SK-N-SH (cell line): Measurements from ENCODE around the gene DDX24. TPM values are rescaled to one million over a fixed set of nuclear protein-coding genes. Genes with fewer than 3 reads are reported as not detected.

Experiments
- CTCF ChIA-PET: fragments of 300-600, 350-600 bp; formaldehyde crosslinking; extraction: SDS; loops from one replicate; lab custom pipeline; 2021; lab: Yijun Ruan, JAX
- POLR2A ChIA-PET: fragments of 350-600 bp; sonication (Branson Sonifier 250); formaldehyde crosslinking; extraction: SDS; loops from one replicate; lab custom pipeline; 2020; ENCODE audit warnings: antibody characterized with exemption, inconsistent platforms; lab: Yijun Ruan, JAX
- DNase-seq: peaks from one replicate; pipeline ENCODE4 v3.0.0; 2012
- H2AFZ ChIP-seq: fragments of 200-600 bp; sonication (generic); 2 replicates; pipeline ENCODE4 v1.8.1; 2016; ENCODE audit warnings: antibody characterized with exemption, mild to moderate bottlenecking, low read depth
- H3F3A ChIP-seq: fragments of 200-600 bp; sonication (generic); replicated peaks from 2 replicates; pipeline ENCODE3; 2016; ENCODE audit warnings: antibody characterized with exemption, mild to moderate bottlenecking; ENCODE audit not compliant: insufficient read depth
- H3K27ac ChIP-seq, 2 experiments: fragments of 200-500 bp in 1 of 2; fragments of 200-600 bp in 1 of 2; sonication (Bioruptor generic) in 1 of 2; sonication (generic), shearing (Covaris generic) in 1 of 2; 2 replicates each; pipeline versions ENCODE4 v1.5.1 to v1.6.1; 2014 to 2016; ENCODE audit warnings: low read depth in 2 of 2, inconsistent platforms in 1 of 2, low read length in 1 of 2, mild to moderate bottlenecking in 1 of 2, mixed read lengths in 1 of 2
- H3K27me3 ChIP-seq: fragments of 200-600 bp; sonication (generic), shearing (Covaris generic); 2 replicates; pipeline ENCODE4 v1.6.1; 2016; ENCODE audit warnings: mixed run types; ENCODE audit not compliant: insufficient read depth
- H3K36me3 ChIP-seq, 2 experiments: fragments of 200-500 bp in 1 of 2; fragments of 200-600 bp in 1 of 2; sonication (Bioruptor generic) in 1 of 2; sonication (generic) in 1 of 2; replicated peaks in 1 of 2; 2 replicates each; pipeline versions ENCODE3 to v1.5.1; 2014 to 2016; ENCODE audit warnings: low read length in 1 of 2, mild to moderate bottlenecking in 1 of 2; ENCODE audit not compliant: insufficient read depth in 2 of 2, control insufficient read depth in 1 of 2
- H3K4me1 ChIP-seq, 2 experiments: fragments of 200-500 bp in 1 of 2; fragments of 200-600 bp in 1 of 2; sonication (Bioruptor generic) in 1 of 2; sonication (generic), shearing (Covaris generic) in 1 of 2; 2 replicates each; pipeline versions ENCODE4 v1.5.1 to v1.6.1; 2014 to 2016; ENCODE audit warnings: low read depth in 1 of 2, low read length in 1 of 2, mixed run types in 1 of 2; ENCODE audit not compliant: insufficient read depth in 2 of 2, control insufficient read depth in 1 of 2
- H3K4me2 ChIP-seq: fragments of 200-600 bp; sonication (generic), shearing (Covaris generic); 2 replicates; pipeline ENCODE4 v1.6.1; 2017; ENCODE audit warnings: mixed run types
- H3K4me3 ChIP-seq, 2 experiments: fragments of 200-500 bp in 1 of 2; fragments of 200-600 bp in 1 of 2; sonication (Bioruptor generic) in 1 of 2; sonication (generic), shearing (Covaris generic) in 1 of 2; 2 replicates each; pipeline versions ENCODE4 v1.5.1 to v1.8.1; 2014 to 2016; ENCODE audit warnings: low read depth in 2 of 2, inconsistent platforms in 1 of 2, low read length in 1 of 2, mild to moderate bottlenecking in 1 of 2, mixed read lengths in 1 of 2, moderate library complexity in 1 of 2
- H3K79me2 ChIP-seq: fragments of 200-600 bp; sonication (generic); 2 replicates; pipeline ENCODE4 v1.8.1; 2017; ENCODE audit warnings: mild to moderate bottlenecking; ENCODE audit not compliant: insufficient read depth
- H3K9ac ChIP-seq: fragments of 200-600 bp; sonication (generic); 2 replicates; pipeline ENCODE4 v1.6.1; 2017; ENCODE audit warnings: mixed run types
- H3K9me2 ChIP-seq: fragments of 200-600 bp; sonication (generic); 2 replicates; pipeline ENCODE4 v1.6.1; 2017; ENCODE audit warnings: mixed run types
- H3K9me3 ChIP-seq: fragments of 200-600 bp; sonication (generic); 2 replicates; pipeline ENCODE4 v1.6.1; 2017; ENCODE audit warnings: mixed run types, mild to moderate bottlenecking, moderate library complexity
- H4K20me1 ChIP-seq: fragments of 200-600 bp; sonication (generic); 2 replicates; pipeline ENCODE4 v1.6.1; 2017; ENCODE audit warnings: mild to moderate bottlenecking, mixed run types; ENCODE audit not compliant: insufficient read depth
- CHD2 ChIP-seq: fragments of 150-350 bp; IDR thresholded peaks from 2 replicates; pipeline ENCODE4 v1.6.1; 2018; ENCODE audit warnings: low read length; ENCODE audit not compliant: partially characterized antibody
- GABPA ChIP-seq: IDR thresholded peaks from 2 replicates; pipeline ENCODE4 v1.4.0; 2012; ENCODE audit warnings: low read depth, mild to moderate bottlenecking
- PBX3 ChIP-seq: IDR thresholded peaks from 2 replicates; pipeline ENCODE4; 2012
- RAD21 ChIP-seq: IDR thresholded peaks from 2 replicates; pipeline ENCODE4 v1.6.1; 2012; ENCODE audit warnings: mild to moderate bottlenecking, low read length
- TEAD4 ChIP-seq: IDR thresholded peaks from 2 replicates; pipeline ENCODE4 v1.4.0; 2012; ENCODE audit warnings: mild to moderate bottlenecking, borderline replicate concordance; ENCODE audit not compliant: insufficient read depth
- WGBS: methylation state at CpG from one replicate; pipeline ENCODE4 v1.1.6; 2017; ENCODE audit warnings: low lambda C conversion rate; 5-methylcytosine and 5-hydroxymethylcytosine counted together
- polyA plus RNA-seq, 3 experiments: library from polyadenylated mRNA; depleted of rRNA; stranded (reverse); fragments of >200 nt; gene quantifications; 2 replicates each; pipeline ENCODE4 v1.2.3, GENCODE V29; 2012
- TF ChIP-seq, protein P1 (sequence below): IDR thresholded peaks from 2 replicates; pipeline ENCODE4 v1.4.0; 2012; ENCODE audit warnings: low read depth, borderline replicate concordance

The DDX24 gene
- polyA plus RNA-seq, 1 of the 3 experiments (the other 2 are of a cell fraction), result 108 TPM

DNA sequence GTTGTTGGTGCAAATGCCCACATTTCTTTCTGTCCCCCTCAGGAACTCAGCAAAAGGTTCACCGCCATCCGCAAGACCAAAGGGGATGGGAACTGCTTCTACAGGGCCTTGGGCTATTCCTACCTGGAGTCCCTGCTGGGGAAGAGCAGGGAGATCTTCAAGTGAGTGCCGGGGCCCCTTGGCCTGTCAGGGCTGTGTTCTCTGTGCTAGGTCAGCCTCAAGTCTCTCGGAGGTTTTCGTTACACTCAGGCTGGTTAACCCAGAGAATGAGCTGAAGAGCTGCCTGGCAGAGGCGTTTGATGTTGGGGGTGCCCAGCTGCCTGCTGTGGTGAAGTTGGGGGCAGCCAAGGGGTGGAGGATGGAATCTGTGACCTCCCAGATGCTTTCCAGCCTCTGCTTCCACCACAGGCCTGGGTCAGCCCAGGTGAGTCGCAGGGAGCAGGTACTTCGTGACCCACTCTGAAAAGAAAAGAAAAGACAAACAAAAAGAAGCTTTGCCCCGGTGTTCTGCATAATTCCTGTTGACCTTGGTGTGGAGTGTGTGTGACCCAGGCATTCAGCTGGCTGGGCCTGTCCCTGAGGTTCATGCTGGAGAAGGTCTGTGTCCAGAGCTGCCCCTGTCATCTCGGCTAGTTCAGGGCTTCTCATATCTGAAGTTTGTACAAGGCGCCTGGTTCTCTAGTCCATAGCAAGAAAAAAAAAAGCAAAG lies 41.9 kb downstream of the DDX24 start:
- Histone ChIP-seq H3K4me3 (no peak overlapping the region), H3K27me3 (no peaks in the 10 kb centered on the region), H3K36me3 (peaks cover 0 to 8% of the 10 kb centered on the region in 2 experiments), H3K27ac (no peak overlapping the region), H3K9ac (no peak overlapping the region), H3K4me2 (no peak overlapping the region), H3K9me3 (no peaks in the 10 kb centered on the region), H3K4me1 (peaks cover 0 to 13% of the 10 kb centered on the region in 2 experiments; a peak in 1 of 4 replicates), H3F3A (no peaks in the 10 kb centered on the region), H2AFZ (no peak overlapping the region), H3K79me2 (no peaks in the 10 kb centered on the region), H4K20me1 (no peaks in the 10 kb centered on the region), H3K9me2 (no peaks in the 10 kb centered on the region)
- ChIA-PET CTCF (interaction anchor here (0.8 to 10.8 kb wide), 6 partner anchors 10 to 100 kb away, joined by 3 to 132 read pairs (median 16); no protein-coding TSS in a partner anchor), POLR2A (no interaction called here)
- TF ChIP-seq TEAD4, result no peak
- TF ChIP-seq PBX3, result no peak
- TF ChIP-seq, protein P1, sequence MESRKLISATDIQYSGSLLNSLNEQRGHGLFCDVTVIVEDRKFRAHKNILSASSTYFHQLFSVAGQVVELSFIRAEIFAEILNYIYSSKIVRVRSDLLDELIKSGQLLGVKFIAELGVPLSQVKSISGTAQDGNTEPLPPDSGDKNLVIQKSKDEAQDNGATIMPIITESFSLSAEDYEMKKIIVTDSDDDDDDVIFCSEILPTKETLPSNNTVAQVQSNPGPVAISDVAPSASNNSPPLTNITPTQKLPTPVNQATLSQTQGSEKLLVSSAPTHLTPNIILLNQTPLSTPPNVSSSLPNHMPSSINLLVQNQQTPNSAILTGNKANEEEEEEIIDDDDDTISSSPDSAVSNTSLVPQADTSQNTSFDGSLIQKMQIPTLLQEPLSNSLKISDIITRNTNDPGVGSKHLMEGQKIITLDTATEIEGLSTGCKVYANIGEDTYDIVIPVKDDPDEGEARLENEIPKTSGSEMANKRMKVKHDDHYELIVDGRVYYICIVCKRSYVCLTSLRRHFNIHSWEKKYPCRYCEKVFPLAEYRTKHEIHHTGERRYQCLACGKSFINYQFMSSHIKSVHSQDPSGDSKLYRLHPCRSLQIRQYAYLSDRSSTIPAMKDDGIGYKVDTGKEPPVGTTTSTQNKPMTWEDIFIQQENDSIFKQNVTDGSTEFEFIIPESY, result no peak
- no peak for TF ChIP-seq CHD2
- no peak for TF ChIP-seq GABPA
- 92% methylated on average over 11 of the region's 11 CpGs for WGBS
- no peak for DNase-seq

DNA sequence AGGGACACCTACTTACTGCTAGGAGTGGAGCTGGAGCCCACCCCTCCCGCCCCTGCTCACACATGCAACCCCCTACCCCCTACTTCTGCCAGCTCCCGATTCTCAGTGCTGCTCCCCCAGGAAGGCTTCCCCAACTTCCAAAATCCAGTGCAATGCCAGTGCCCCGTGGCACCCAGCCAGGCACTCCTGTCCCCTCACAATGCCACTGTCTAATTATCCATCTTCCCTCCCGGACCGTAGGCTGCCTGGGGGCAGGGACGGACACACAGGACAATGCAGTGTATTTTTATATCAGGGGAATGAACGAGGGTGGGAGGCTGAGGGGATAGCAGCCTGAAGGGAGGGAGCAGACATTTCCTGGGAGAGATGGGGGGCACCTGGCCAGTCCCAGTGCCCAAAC lies 42.5 kb downstream of the DDX24 start:
- no peak overlapping the region for H3K27ac ChIP-seq
- 77% methylated on average over 6 of the region's 7 CpGs for WGBS
- H3K4me2 ChIP-seq, result no peak overlapping the region
- H3K27me3 ChIP-seq, result no peaks in the 10 kb centered on the region
- H3K9ac ChIP-seq, result no peak overlapping the region
- no peaks in the 10 kb centered on the region for H3K9me2 ChIP-seq
- no peak for DNase-seq
- no peak overlapping the region for H3K4me3 ChIP-seq
- peaks cover 0 to 3% of the 10 kb centered on the region in 2 experiments for H3K36me3 ChIP-seq
- H4K20me1 ChIP-seq, result no peaks in the 10 kb centered on the region
- no peaks in the 10 kb centered on the region for H3K79me2 ChIP-seq
- no peak overlapping the region for H2AFZ ChIP-seq
- POLR2A ChIA-PET, result interaction anchor here (0.8 kb wide), 1 partner anchor 10 kb away, joined by 3 read pairs; no protein-coding TSS in a partner anchor
- H3F3A ChIP-seq, result no peaks in the 10 kb centered on the region
- TF ChIP-seq RAD21, result no peak
- no peaks in the 10 kb centered on the region for H3K9me3 ChIP-seq
- CTCF ChIA-PET, result interaction anchor here (1.1 to 10.8 kb wide), 8 partner anchors 10 to 102 kb away, joined by 3 to 132 read pairs (median 16); partner anchors contain the start of gene IFI27L2
- H3K4me1 ChIP-seq, result peaks cover 0 to 13% of the 10 kb centered on the region in 2 experiments; a peak in 1 of 4 replicates
